GM12878 (cell line): Measurements from ENCODE around the gene PRR18. TPM values are rescaled to one million over a fixed set of nuclear protein-coding genes. Genes with fewer than 3 reads are reported as not detected.

ENCODE experiments used
- ATAC-seq: fragments of 200-7000 bp; cut with Tn5 transposase; 3 replicates; pipeline ENCODE4 v1.9.1; 2020; ENCODE audit warnings: mild to moderate bottlenecking, moderate library complexity
- BruUV-seq: library from RNA; stranded (reverse); fragments of 400-500 nt; replicated peaks from 2 replicates; lab custom pipeline; 2021; lab: Mats Ljungman, UMichigan
- CTCF ChIA-PET: fragments of 300-600 bp; sonication (Branson Sonifier 250); formaldehyde crosslinking; extraction: SDS; loops from one replicate; lab custom pipeline; 2021; ENCODE audit warnings: inconsistent platforms; lab: Yijun Ruan, JAX
- POLR2A ChIA-PET: fragments of 350-600 bp; formaldehyde crosslinking; extraction: SDS; loops from one replicate; lab custom pipeline; 2021; ENCODE audit warnings: inconsistent platforms; lab: Charles Lee
- RAD21 ChIA-PET: fragments of 300-600 bp; sonication (Branson Sonifier 250); formaldehyde crosslinking; loops from one replicate; lab custom pipeline; 2023; ENCODE audit warnings: antibody characterized with exemption; ENCODE audit not compliant: unreplicated experiment; lab: Charles Lee
- SMC1A ChIA-PET: fragments of 300-600 bp; sonication (Branson Sonifier 250); formaldehyde crosslinking; loops from one replicate; lab custom pipeline; 2023; ENCODE audit not compliant: unreplicated experiment, uncharacterized antibody; lab: Charles Lee
- DNase-seq: peaks from one replicate; pipeline ENCODE4 v3.0.0-alpha.2; 2011; ENCODE audit warnings: low read depth, low spot score
- FAIRE-seq: peaks from 3 replicates; lab custom pipeline; 2011; peaks lifted over from hg19 to GRCh38; lab: Jason Lieb, UNC
- H2AFZ ChIP-seq: 2 replicates; pipeline ENCODE4 v1.6.0; 2011; ENCODE audit warnings: low read depth, low read length, control low read depth; ENCODE audit not compliant: control insufficient read depth
- H3K27ac ChIP-seq: 2 replicates; pipeline ENCODE4 v1.5.1; 2011; ENCODE audit warnings: control low read depth; ENCODE audit not compliant: control insufficient read depth, insufficient read depth
- H3K27me3 ChIP-seq, 2 experiments: replicated peaks in 1 of 2; 2 replicates each; pipeline versions ENCODE4 v1.6.0 to v1.6.1; 2011; ENCODE audit warnings: low read length in 1 of 2; ENCODE audit not compliant: control insufficient read depth in 2 of 2, insufficient read depth in 2 of 2
- H3K36me3 ChIP-seq, 2 experiments: 2 replicates each; pipeline ENCODE4 v1.5.1; 2011; ENCODE audit warnings: low read length in 1 of 2; ENCODE audit not compliant: control insufficient read depth in 2 of 2, insufficient read depth in 2 of 2
- H3K4me1 ChIP-seq: 2 replicates; pipeline ENCODE4 v1.6.1; 2011; ENCODE audit warnings: mild to moderate bottlenecking, low read length, moderate library complexity, mixed read lengths; ENCODE audit not compliant: control insufficient read depth, insufficient read depth
- H3K4me2 ChIP-seq: 2 replicates; pipeline ENCODE4 v1.6.0; 2011; ENCODE audit warnings: control low read depth; ENCODE audit not compliant: control insufficient read depth, insufficient read depth
- H3K4me3 ChIP-seq: fragments of 200-600 bp; sonication (generic); 2 replicates; pipeline ENCODE4 v1.5.1; 2016
- H3K79me2 ChIP-seq: 2 replicates; pipeline ENCODE4 v1.6.0; 2011; ENCODE audit warnings: low read length; ENCODE audit not compliant: control insufficient read depth, insufficient read depth
- H3K9ac ChIP-seq: 2 replicates; pipeline ENCODE4 v1.8.0; 2011; ENCODE audit warnings: low read length, control low read depth, mixed read lengths; ENCODE audit not compliant: control insufficient read depth, insufficient read depth
- H3K9me3 ChIP-seq: replicated peaks from 3 replicates; pipeline ENCODE4 v1.5.1; 2011; ENCODE audit warnings: mild to moderate bottlenecking, low read length; ENCODE audit not compliant: control insufficient read depth, insufficient read depth
- H4K20me1 ChIP-seq: 2 replicates; pipeline ENCODE4 v1.6.0; 2011; ENCODE audit not compliant: control insufficient read depth, insufficient read depth
- BCL11A ChIP-seq: IDR thresholded peaks from 2 replicates; pipeline ENCODE4 v1.6.1; 2011; ENCODE audit warnings: low read depth, low read length
- BHLHE40 ChIP-seq, 2 experiments: fragments of 450-650 bp in 1 of 2; IDR thresholded peaks; 2 replicates each; pipeline ENCODE4 v1.6.1; 2011 to 2017; ENCODE audit warnings: low read depth in 2 of 2, borderline replicate concordance in 1 of 2, improper control_type of control experiment in 1 of 2, low read length in 1 of 2, mild to moderate bottlenecking in 1 of 2
- CHD2 ChIP-seq: IDR thresholded peaks from 2 replicates; pipeline ENCODE4 v1.6.1; 2011; ENCODE audit warnings: low read depth, low read length, improper control_type of control experiment, borderline replicate concordance
- CREB1 ChIP-seq: IDR thresholded peaks from 2 replicates; pipeline ENCODE4 v1.6.1; 2012; ENCODE audit warnings: low read depth, mild to moderate bottlenecking, inconsistent platforms
- CREM ChIP-seq: IDR thresholded peaks from 2 replicates; pipeline ENCODE4 v1.6.1; 2014; ENCODE audit warnings: antibody characterized with exemption, low read depth
- LARP7 ChIP-seq: fragments of 450-650 bp; IDR thresholded peaks from 2 replicates; pipeline ENCODE4 v1.6.1; 2017; ENCODE audit warnings: mild to moderate bottlenecking
- MAX ChIP-seq: IDR thresholded peaks from 2 replicates; pipeline ENCODE4 v1.6.1; 2012; ENCODE audit warnings: low read depth, low read length, improper control_type of control experiment
- MXI1 ChIP-seq: fragments of 150-350 bp; IDR thresholded peaks from 2 replicates; pipeline ENCODE4 v1.6.1; 2011; ENCODE audit warnings: low read depth, mild to moderate bottlenecking, inconsistent platforms, low read length, improper control_type of control experiment
- RAD21 ChIP-seq: IDR thresholded peaks from 2 replicates; pipeline ENCODE4 v1.6.1; 2011; ENCODE audit warnings: mild to moderate bottlenecking, low read depth, low read length, moderate library complexity; ENCODE audit not compliant: insufficient read depth
- RB1 ChIP-seq: fragments of 450-650 bp; formaldehyde crosslinking; IDR thresholded peaks from 2 replicates; pipeline ENCODE4 v1.6.1; 2017; ENCODE audit warnings: mild to moderate bottlenecking, borderline replicate concordance
- SPI1 ChIP-seq: IDR thresholded peaks from 2 replicates; pipeline ENCODE4 v1.6.1; 2011; ENCODE audit warnings: low read depth, mild to moderate bottlenecking, low read length, moderate library complexity, borderline replicate concordance; ENCODE audit not compliant: insufficient read depth
- YY1 ChIP-seq: IDR thresholded peaks from 2 replicates; pipeline ENCODE4 v1.6.1; 2011; ENCODE audit warnings: low read depth, mild to moderate bottlenecking, low read length
- WGBS: methylation state at CpG from one replicate; pipeline ENCODE4 v1.1.6; 2016; ENCODE audit warnings: low lambda C conversion rate; ENCODE audit not compliant: insufficient replicate concordance, insufficient coverage; ENCODE audit errors: missing lambda C conversion rate; 5-methylcytosine and 5-hydroxymethylcytosine counted together
- in situ Hi-C: fragments of 300-500 bp; cut with MboI; formaldehyde crosslinking; loops from 9 replicates; pipeline ENCODE4 v1.14.3; 2018; ENCODE audit warnings: mixed read lengths
- intact Hi-C: fragments of 100-400 bp; cut with micrococcal nuclease; formaldehyde crosslinking; loops from one replicate; pipeline ENCODE4 v1.14.2; 2022; ENCODE audit not compliant: unreplicated experiment
- polyA plus RNA-seq, 11 experiments: library from polyadenylated mRNA; depleted of rRNA in 4 of 11; unstranded in 6 of 11; stranded (reverse) in 5 of 11; fragments of >200 nt; fragmentation: Nextera tagmentation in 4 of 11; fragmentation: Illumina TruSeq in 1 of 11; extraction: Ambion mirVana in 4 of 11; extraction: Trizol in 1 of 11; gene quantifications; 1 replicate in 1 of 11; 2 replicates in 10 of 11; pipeline versions ENCODE4 v1.2.1 to v1.2.3, GENCODE V29; 2011 to 2016; ENCODE audit warnings: inconsistent platforms in 2 of 11, missing spikeins in 2 of 11, low read depth in 1 of 11
- total RNA-seq, 4 experiments: library from RNA; depleted of rRNA in 3 of 4; stranded (reverse); fragments of >200 nt in 3 of 4; fragmentation: Illumina TruSeq in 1 of 4; extraction: Trizol in 1 of 4; gene quantifications; 2 replicates each; pipeline versions ENCODE4 v1.2.1 to v1.2.3, GENCODE V29; 2013 to 2021

The PRR18 gene
- total and polyA plus RNA-seq, 10 of the 15 experiments (the other 5 are each of a cell fraction or from before 2014, with no cell fraction given): 0.13 to 8.2 (median 1.6) TPM

- H3K9ac ChIP-seq: no peak overlapping the region
- H4K20me1 ChIP-seq: no peaks in the 10 kb centered on the region
- BruUV-seq: no TSS peak
- no peak for FAIRE-seq
- no peak for DNase-seq
- H3K4me3 ChIP-seq: no peak overlapping the region
- ChIA-PET SMC1A (interaction anchor here (1.1 to 2.8 kb wide), 13 partner anchors 10 to 86 kb away, joined by 3 to 79 read pairs (median 13); no protein-coding TSS in a partner anchor), RAD21 (interaction anchor here (1.4 to 6.7 kb wide), 10 partner anchors 8 to 90 kb away, joined by 4 to 165 read pairs (median 12); no protein-coding TSS in a partner anchor), POLR2A (interaction anchor here (1.3 to 1.7 kb wide), 2 partner anchors 11 to 22 kb away, joined by 3 to 7 read pairs; no protein-coding TSS in a partner anchor), CTCF (interaction anchor here (0.7 to 11.5 kb wide), 24 partner anchors 8 to 344 kb away, joined by 3 to 317 read pairs (median 8); partner anchors contain the start of gene SFT2D1)
- ATAC-seq: no peak
- H2AFZ ChIP-seq: no peak overlapping the region
- WGBS: 72% methylated on average over 9 of the region's 9 CpGs
- H3K27me3 ChIP-seq: no peaks in the 10 kb centered on the region
- in situ Hi-C loops (loop anchor here (5.0 kb wide), 1 partner anchor 37 kb away; no protein-coding TSS in a partner anchor), intact Hi-C loops (no loop called here)
- no peaks in the 10 kb centered on the region for H3K4me1 ChIP-seq
- no peaks in the 10 kb centered on the region for H3K9me3 ChIP-seq
- H3K27ac ChIP-seq: no peak overlapping the region
- H3K4me2 ChIP-seq: no peak overlapping the region
- no peaks in the 10 kb centered on the region; a peak in 3 of 4 replicates for H3K36me3 ChIP-seq
- TF ChIP-seq BCL11A (no peak), CHD2 (no peak)
- no peaks in the 10 kb centered on the region for H3K79me2 ChIP-seq
Observed at GRCh38 chr6:166314454-166314853, 6.3 kb upstream of the PRR18 start.

- intact Hi-C loops (loop anchor here (1.0 kb wide), 3 partner anchors 37 to 87 kb away; partner anchors contain the start of gene MPC1), in situ Hi-C loops (loop anchor here (5.0 kb wide), 1 partner anchor 36 kb away; no protein-coding TSS in a partner anchor)
- no peak overlapping the region for H3K4me3 ChIP-seq
- no peaks in the 10 kb centered on the region for H3K9me3 ChIP-seq
- H3K27ac ChIP-seq: no peak overlapping the region
- no peaks in the 10 kb centered on the region for H3K36me3 ChIP-seq
- no TSS peak for BruUV-seq
- no peaks in the 10 kb centered on the region; a peak in 1 of 4 replicates for H3K27me3 ChIP-seq
- peak; percentile 97 for ATAC-seq
- 44% methylated on average over 18 of the region's 18 CpGs for WGBS
- ChIA-PET POLR2A (interaction anchor here (0.9 to 1.7 kb wide), 4 partner anchors 12 to 76 kb away, joined by 3 to 13 read pairs (median 6); no protein-coding TSS in a partner anchor), RAD21 (interaction anchor here (0.6 to 6.7 kb wide), 21 partner anchors 9 to 91 kb away, joined by 3 to 165 read pairs (median 5); partner anchors contain the start of gene SFT2D1), SMC1A (interaction anchor here (0.6 to 2.8 kb wide), 26 partner anchors 9 to 180 kb away, joined by 3 to 79 read pairs (median 8); partner anchors contain the start of gene SFT2D1), CTCF (interaction anchor here (0.6 to 11.5 kb wide), 45 partner anchors 9 to 345 kb away, joined by 3 to 317 read pairs (median 6); partner anchors contain the start of gene SFT2D1)
- no peak for FAIRE-seq
- no peaks in the 10 kb centered on the region for H3K4me1 ChIP-seq
- peak; percentile 44 for DNase-seq
- no peak overlapping the region for H3K4me2 ChIP-seq
- H4K20me1 ChIP-seq: no peaks in the 10 kb centered on the region
- H3K79me2 ChIP-seq: no peaks in the 10 kb centered on the region
- no peak overlapping the region for H2AFZ ChIP-seq
- no peak overlapping the region for H3K9ac ChIP-seq
- TF ChIP-seq YY1: peak; percentile 76; the same call in 1 of the 2 replicates
- no peak for TF ChIP-seq CREM
- TF ChIP-seq BHLHE40 (IDR thresholded peaks at IDR 0.05; ENCODE audit: borderline replicate concordance in 1 of 2, low read depth in 2 of 2, low read length in 1 of 2): peak; percentile 62 to 63; a peak in 2 of 4 replicates
- TF ChIP-seq RB1: no peak
- no peak for TF ChIP-seq SPI1
- no peak for TF ChIP-seq LARP7
- peak; percentile 85 for TF ChIP-seq MAX
- TF ChIP-seq MXI1: peak; percentile 69; the same call in 1 of the 2 replicates
- peak; percentile 91 for TF ChIP-seq RAD21
- TF ChIP-seq CREB1: peak; percentile 49; the same call in 1 of the 2 replicates
Observed at GRCh38 chr6:166313255-166314070, 5.3 kb upstream of the PRR18 start.
